CD4-positive, alpha-beta memory T cell (primary cell): ENCODE measurements around the gene CCM2. TPM values are rescaled to one million over a fixed set of nuclear protein-coding genes. Genes with fewer than 3 reads are reported as not detected.
"Not testable (repeated sequence)": the region's sequence is repeated elsewhere in the genome, so short reads cannot be mapped to it uniquely, and the experiment has no call there.

Experiments
- CTCF ChIA-PET: fragments of 350-600 bp; sonication (Branson Sonifier 250); formaldehyde crosslinking; loops from one replicate; lab custom pipeline; 2021; ENCODE audit warnings: inconsistent platforms; ENCODE audit not compliant: partially characterized antibody; lab: Charles Lee
- POLR2A ChIA-PET: fragments of 350-600 bp; sonication (Branson Sonifier 250); formaldehyde crosslinking; loops from one replicate; lab custom pipeline; 2021; ENCODE audit not compliant: partially characterized antibody; lab: Charles Lee
- DNase-seq, 5 donors: peaks; one replicate each; pipeline versions ENCODE4 v3.0.0 to v3.0.0-alpha.2; 2020 to 2022; ENCODE audit warnings: mixed read lengths in 1 of 5
- H3K27ac ChIP-seq: one replicate; pipeline ENCODE4 v1.7.0; 2013; ENCODE audit warnings: low read depth, low read length
- H3K27me3 ChIP-seq: 2 replicates; pipeline ENCODE4 v1.7.0; 2013; ENCODE audit warnings: mild to moderate bottlenecking, low read length, moderate library complexity; ENCODE audit not compliant: insufficient read depth
- H3K36me3 ChIP-seq: 2 replicates; pipeline ENCODE4 v1.7.0; 2013; ENCODE audit warnings: mild to moderate bottlenecking, low read length, moderate library complexity; ENCODE audit not compliant: insufficient read depth
- H3K4me1 ChIP-seq: 2 replicates; pipeline ENCODE4 v1.7.0; 2013; ENCODE audit warnings: mild to moderate bottlenecking, low read length, moderate library complexity; ENCODE audit not compliant: insufficient read depth
- H3K4me3 ChIP-seq, 2 donors: one replicate each; pipeline ENCODE4 v1.7.0; 2013; ENCODE audit warnings: low read length in 2 of 2, mild to moderate bottlenecking in 1 of 2
- H3K9me3 ChIP-seq, 2 donors: one replicate each; pipeline ENCODE4 v1.7.0; 2013; ENCODE audit warnings: low read length in 2 of 2, control low read depth in 1 of 2; ENCODE audit not compliant: control insufficient read depth in 1 of 2
- H3K27ac Mint-ChIP-seq, 7 donors: one replicate each; pipeline ENCODE4 v1.8.0; 2020 to 2021; ENCODE audit warnings: mixed read lengths in 7 of 7, mild to moderate bottlenecking in 6 of 7, inconsistent platforms in 3 of 7, moderate library complexity in 3 of 7
- H3K27me3 Mint-ChIP-seq, 2 donors: one replicate each; pipeline ENCODE4 v1.8.0; 2020 to 2021; ENCODE audit warnings: mixed read lengths in 2 of 2
- H3K36me3 Mint-ChIP-seq, 2 donors: one replicate each; pipeline ENCODE4 v1.8.0; 2020 to 2021; ENCODE audit warnings: mixed read lengths in 2 of 2, inconsistent platforms in 1 of 2, mild to moderate bottlenecking in 1 of 2
- H3K4me1 Mint-ChIP-seq, 4 donors: one replicate each; pipeline ENCODE4 v1.8.0; 2020 to 2021; ENCODE audit warnings: mixed read lengths in 4 of 4, mild to moderate bottlenecking in 1 of 4
- H3K4me3 Mint-ChIP-seq, 8 donors: one replicate each; pipeline ENCODE4 v1.8.0; 2020 to 2021; ENCODE audit warnings: mixed read lengths in 8 of 8, mild to moderate bottlenecking in 7 of 8, moderate library complexity in 6 of 8, inconsistent platforms in 3 of 8
- H3K9me3 Mint-ChIP-seq, 8 donors: one replicate each; pipeline ENCODE4 v1.8.0; 2020 to 2021; ENCODE audit warnings: mixed read lengths in 8 of 8, mild to moderate bottlenecking in 5 of 8, inconsistent platforms in 3 of 8, moderate library complexity in 1 of 8
- intact Hi-C: fragments of 100-400 bp; cut with micrococcal nuclease; formaldehyde crosslinking; loops from one replicate; pipeline ENCODE4 v1.15.1; 2023
- polyA plus RNA-seq, 2 donors: library from polyadenylated mRNA; unstranded; fragments of 300-500 nt; fragmentation: Illumina TruSeq; gene quantifications; one replicate each; pipeline ENCODE4 v1.2.3, GENCODE V29; 2021
- total RNA-seq, 2 experiments: library from RNA; stranded (reverse); gene quantifications; one replicate each; pipeline ENCODE4 v1.2.3, GENCODE V29; 2021

CCM2 gene
- total and polyA plus RNA-seq, 4 experiments from 2014 or later, result 82.1 to 200 (median 142) TPM

DNA sequence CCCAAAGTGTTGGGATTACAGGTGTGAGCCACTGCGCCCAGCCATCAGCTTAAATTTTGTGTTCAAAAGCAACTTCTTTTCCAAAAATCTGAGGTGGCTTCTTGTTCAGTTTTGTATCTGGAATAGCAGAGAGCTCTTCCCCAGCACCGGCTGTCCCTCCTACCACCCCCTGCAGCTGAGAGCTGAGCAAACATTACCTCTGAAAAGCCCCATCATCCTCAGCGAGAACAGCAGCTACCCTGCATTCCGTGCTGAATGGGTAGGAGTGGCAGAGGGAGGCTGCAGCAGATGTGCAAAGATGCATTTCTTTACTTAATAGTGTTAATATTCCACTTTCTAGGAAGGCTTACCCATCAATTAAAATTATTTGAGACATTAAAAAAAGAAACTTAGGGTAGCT lies 31.8 kb downstream of the CCM2 start:
- Mint-ChIP-seq H3K27me3 (no peaks in the 10 kb centered on the region), H3K36me3 (peaks cover 39 to 69% of the 10 kb centered on the region in 2 donors), H3K4me1 (peaks cover 46 to 85% (median 62%) of the 10 kb centered on the region in 4 donors), H3K27ac (peak overlapping the region in 6 of 7 donors; percentile 63 to 90 (median 85)), H3K9me3 (no peaks in the 10 kb centered on the region), H3K4me3 (peak overlapping the region; percentile 9 to 86 (median 70))
- no peak for DNase-seq
- H3K36me3 ChIP-seq, result peaks cover 3% of the 10 kb centered on the region
- POLR2A ChIA-PET, result interaction anchor here (0.6 to 19.7 kb wide), 7 partner anchors 10 to 58 kb away, joined by 3 to 551 read pairs (median 4); partner anchors contain the start of genes CCM2 and MYO1G
- no peaks in the 10 kb centered on the region for H3K27me3 ChIP-seq
- no peaks in the 10 kb centered on the region for H3K9me3 ChIP-seq
- CTCF ChIA-PET, result interaction anchor here (0.9 to 7.9 kb wide), 8 partner anchors 10 to 104 kb away, joined by 3 to 88 read pairs (median 4); no protein-coding TSS in a partner anchor
- intact Hi-C loops, result no loop called here
- peaks cover 89% of the 10 kb centered on the region for H3K4me1 ChIP-seq
- H3K4me3 ChIP-seq, result peak overlapping the region in 1 of 2 donors; percentile 6
- peak overlapping the region; percentile 22 for H3K27ac ChIP-seq

DNA sequence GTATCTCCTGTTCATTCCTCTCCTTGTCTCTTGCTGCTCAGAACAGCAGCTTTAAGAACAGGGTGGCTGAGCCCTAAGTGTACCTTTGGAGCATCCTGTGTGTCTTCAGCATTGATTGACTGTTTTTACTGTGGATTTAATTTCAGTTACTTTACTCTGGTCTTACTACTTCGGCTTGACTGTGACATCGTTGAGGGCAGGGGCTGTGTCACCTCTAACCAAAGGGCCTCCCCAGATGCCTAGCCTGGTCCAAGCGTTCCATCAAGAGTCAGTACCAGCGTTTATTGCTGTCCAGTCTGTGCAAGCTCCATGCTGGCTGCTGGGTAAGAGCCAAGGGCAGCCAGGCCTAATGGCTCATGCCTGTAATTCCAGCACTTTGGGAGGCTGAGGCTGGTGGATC lies 32.4 kb downstream of the CCM2 start:
- no peaks in the 10 kb centered on the region for H3K27me3 Mint-ChIP-seq
- POLR2A ChIA-PET, result interaction anchor here (1.1 to 19.7 kb wide), 5 partner anchors 10 to 54 kb away, joined by 3 to 551 read pairs (median 4); partner anchors contain the start of genes CCM2 and MYO1G
- peak overlapping the region; percentile 63 to 90 (median 83) for H3K27ac Mint-ChIP-seq
- Histone ChIP-seq H3K9me3 (no peaks in the 10 kb centered on the region), H3K4me1 (peaks cover 89% of the 10 kb centered on the region), H3K27ac (peak overlapping the region; percentile 22), H3K36me3 (peaks cover 3% of the 10 kb centered on the region), H3K4me3 (peak overlapping the region in 1 of 2 donors; percentile 6), H3K27me3 (no peaks in the 10 kb centered on the region)
- CTCF ChIA-PET, result interaction anchor here (0.7 to 7.9 kb wide), 7 partner anchors 14 to 68 kb away, joined by 3 to 88 read pairs (median 4); no protein-coding TSS in a partner anchor
- peaks cover 39 to 65% of the 10 kb centered on the region in 2 donors for H3K36me3 Mint-ChIP-seq
- DNase-seq, result no peak
- H3K9me3 Mint-ChIP-seq, result no peaks in the 10 kb centered on the region
- peaks cover 48 to 85% (median 62%) of the 10 kb centered on the region in 4 donors for H3K4me1 Mint-ChIP-seq
- peak overlapping the region; percentile 65 to 86 (median 70) for H3K4me3 Mint-ChIP-seq
- intact Hi-C loops, result no loop called here

DNA sequence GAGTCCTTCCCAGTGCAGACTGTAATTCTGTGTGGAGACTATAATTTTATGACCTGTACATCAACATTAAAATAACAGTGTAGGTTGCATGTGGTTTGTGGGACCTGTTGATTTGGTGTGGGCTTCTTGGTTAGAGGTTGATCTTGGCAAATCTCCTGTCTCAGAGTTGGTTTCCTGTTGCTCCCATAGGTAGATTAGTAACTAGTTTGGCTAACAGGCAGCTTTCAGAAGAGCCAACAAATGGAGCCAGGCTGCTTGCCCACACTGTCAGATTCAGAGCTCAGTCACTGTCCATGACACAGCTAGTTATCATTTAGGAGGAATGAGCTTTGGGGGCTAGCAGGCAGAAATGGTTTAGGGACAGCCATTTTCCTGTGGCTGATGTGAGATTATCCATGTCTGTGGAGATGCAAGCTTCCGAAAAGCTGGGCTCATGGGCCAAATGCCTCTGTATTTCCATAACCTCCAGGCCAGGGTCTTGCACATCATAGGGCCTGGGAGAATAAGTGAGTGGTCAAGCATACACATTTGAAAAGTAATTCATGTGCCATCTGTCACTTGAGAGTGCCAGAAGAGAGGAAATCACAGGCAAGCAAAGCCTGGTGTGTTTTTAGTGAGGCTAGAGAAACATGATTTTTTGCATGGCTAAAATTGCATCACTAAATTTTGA lies 33.4 kb downstream of the CCM2 start:
- ChIA-PET POLR2A (interaction anchor here (0.6 to 19.7 kb wide), 5 partner anchors 15 to 102 kb away, joined by 3 to 551 read pairs (median 3); partner anchors contain the start of genes CCM2 and MYO1G), CTCF (interaction anchor here (0.6 to 7.9 kb wide), 6 partner anchors 33 to 178 kb away, joined by 3 to 88 read pairs (median 3); no protein-coding TSS in a partner anchor)
- Mint-ChIP-seq H3K4me1 (peaks cover 55 to 86% (median 67%) of the 10 kb centered on the region in 4 donors), H3K36me3 (peaks cover 37 to 64% of the 10 kb centered on the region in 2 donors), H3K4me3 (peak overlapping the region; percentile 65 to 86 (median 70)), H3K9me3 (no peaks in the 10 kb centered on the region), H3K27me3 (no peaks in the 10 kb centered on the region), H3K27ac (peak overlapping the region; percentile 63 to 90 (median 86))
- intact Hi-C loops, result no loop called here
- H3K4me1 ChIP-seq, result peaks cover 95% of the 10 kb centered on the region
- peak; percentile 23 to 47 (median 29) for DNase-seq
- H3K36me3 ChIP-seq, result peaks cover 7% of the 10 kb centered on the region
- H3K27me3 ChIP-seq, result no peaks in the 10 kb centered on the region
- H3K9me3 ChIP-seq, result no peaks in the 10 kb centered on the region
- peak overlapping the region; percentile 22 for H3K27ac ChIP-seq
- peak overlapping the region in 1 of 2 donors; percentile 27 for H3K4me3 ChIP-seq

DNA sequence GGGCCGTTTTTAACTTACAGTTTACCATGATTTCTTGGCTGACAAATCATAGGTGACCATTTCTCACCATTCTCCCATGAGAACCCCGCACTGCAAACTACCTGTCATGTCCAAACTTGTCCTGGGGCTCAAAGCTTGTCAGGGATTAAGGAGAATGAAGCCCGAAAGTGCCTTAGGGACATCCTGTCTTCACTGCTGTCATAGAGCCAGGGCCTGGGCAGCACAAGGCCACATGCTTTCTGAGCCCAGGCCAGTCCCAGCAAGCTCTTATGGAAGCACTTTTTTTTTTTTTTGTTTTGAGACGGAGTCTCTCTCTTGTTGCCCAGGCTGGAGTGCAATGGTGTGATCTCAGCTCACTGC lies 33.9 kb downstream of the CCM2 start:
- ChIA-PET POLR2A (interaction anchor here (0.6 to 19.7 kb wide), 6 partner anchors 16 to 102 kb away, joined by 3 to 551 read pairs (median 3); partner anchors contain the start of genes CCM2 and MYO1G), CTCF (interaction anchor here (0.6 to 7.9 kb wide), 8 partner anchors 37 to 179 kb away, joined by 3 to 88 read pairs (median 4); no protein-coding TSS in a partner anchor)
- Mint-ChIP-seq H3K4me1 (peaks cover 56 to 86% (median 70%) of the 10 kb centered on the region in 4 donors), H3K36me3 (peaks cover 42 to 64% of the 10 kb centered on the region in 2 donors), H3K9me3 (no peaks in the 10 kb centered on the region), H3K27me3 (no peaks in the 10 kb centered on the region), H3K4me3 (peak overlapping the region; percentile 65 to 86 (median 70)), H3K27ac (peak overlapping the region in 6 of 7 donors; percentile 63 to 90 (median 86))
- Histone ChIP-seq H3K4me3 (peak overlapping the region in 1 of 2 donors; percentile 27), H3K9me3 (no peaks in the 10 kb centered on the region), H3K36me3 (peaks cover 12% of the 10 kb centered on the region), H3K27ac (peak overlapping the region; percentile 22), H3K4me1 (peaks cover 95% of the 10 kb centered on the region), H3K27me3 (no peaks in the 10 kb centered on the region)
- intact Hi-C loops, result no loop called here
- no peak for DNase-seq

DNA sequence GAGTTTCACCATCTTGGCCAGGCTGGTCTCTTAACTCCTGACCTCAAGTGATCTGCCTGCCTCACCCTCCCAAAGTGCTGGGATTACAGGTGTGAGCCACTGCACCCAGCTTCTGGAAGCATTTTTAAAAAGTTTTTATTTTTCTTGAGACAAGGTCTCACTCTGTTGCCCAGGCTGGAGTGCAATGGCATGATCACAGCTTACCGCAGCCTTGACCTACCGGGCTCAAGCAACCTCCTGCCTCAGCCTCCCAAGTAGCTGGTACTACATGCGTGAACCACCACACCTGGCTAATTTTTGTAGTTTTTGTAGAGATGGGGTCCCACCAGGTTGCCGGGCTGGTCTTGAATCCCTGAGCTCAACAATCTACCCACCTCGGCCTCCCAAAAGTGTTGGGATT lies 34.7 kb downstream of the CCM2 start:
- ChIA-PET CTCF (interaction anchor here (0.9 to 7.9 kb wide), 5 partner anchors 34 to 70 kb away, joined by 4 to 88 read pairs (median 5); no protein-coding TSS in a partner anchor), POLR2A (interaction anchor here (0.7 to 19.7 kb wide), 3 partner anchors 31 to 56 kb away, joined by 3 to 551 read pairs (median 379); partner anchors contain the start of genes CCM2 and MYO1G)
- peak overlapping the region in 6 of 7 donors; percentile 18 to 73 (median 58) for H3K27ac Mint-ChIP-seq
- H3K27ac ChIP-seq, intact Hi-C loops, H3K27me3 ChIP-seq, H3K9me3 Mint-ChIP-seq, H3K4me3 ChIP-seq, H3K9me3 ChIP-seq, H3K27me3 Mint-ChIP-seq, DNase-seq: not testable (repeated sequence)
- peaks cover 44 to 62% of the 10 kb centered on the region in 2 donors for H3K36me3 Mint-ChIP-seq
- H3K4me1 ChIP-seq, result peaks cover 87% of the 10 kb centered on the region
- H3K4me3 Mint-ChIP-seq, result peak overlapping the region in 5 of 8 donors; percentile 10 to 91 (median 25)
- peaks cover 53 to 85% (median 66%) of the 10 kb centered on the region in 4 donors for H3K4me1 Mint-ChIP-seq
- H3K36me3 ChIP-seq, result peaks cover 18% of the 10 kb centered on the region

DNA sequence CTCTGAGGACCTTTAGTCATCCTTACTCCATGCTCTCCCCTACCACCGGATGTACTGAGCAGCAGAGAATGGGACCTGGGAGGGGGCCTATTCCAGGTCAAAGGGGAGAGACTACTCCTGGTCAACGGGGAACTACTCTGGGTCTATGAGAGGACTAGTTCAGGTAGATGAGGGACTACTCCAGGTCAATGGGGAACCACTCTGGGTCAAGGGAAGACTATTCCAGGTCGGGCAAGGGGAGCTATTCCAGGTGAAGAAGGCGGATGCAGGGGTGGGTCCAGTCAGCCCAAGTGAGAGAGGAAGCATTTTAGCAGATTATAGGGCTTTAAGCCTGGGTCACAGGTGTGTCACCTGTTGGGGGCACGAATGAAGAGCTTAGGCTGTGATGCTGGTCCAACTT lies 35.4 kb downstream of the CCM2 start:
- H3K9me3 Mint-ChIP-seq, result no peaks in the 10 kb centered on the region
- Histone ChIP-seq H3K36me3 (peaks cover 21% of the 10 kb centered on the region), H3K27me3 (no peaks in the 10 kb centered on the region), H3K27ac (no peak overlapping the region), H3K4me3 (no peak overlapping the region), H3K9me3 (no peaks in the 10 kb centered on the region), H3K4me1 (peaks cover 80% of the 10 kb centered on the region)
- peaks cover 48 to 81% (median 60%) of the 10 kb centered on the region in 4 donors for H3K4me1 Mint-ChIP-seq
- no peaks in the 10 kb centered on the region for H3K27me3 Mint-ChIP-seq
- H3K4me3 Mint-ChIP-seq, result peak overlapping the region in 7 of 8 donors; percentile 74 to 91 (median 83)
- DNase-seq, result no peak
- ChIA-PET CTCF (interaction anchor here (0.9 to 7.9 kb wide), 4 partner anchors 34 to 71 kb away, joined by 3 to 88 read pairs (median 4); no protein-coding TSS in a partner anchor), POLR2A (interaction anchor here (1.0 to 19.7 kb wide), 5 partner anchors 8 to 57 kb away, joined by 3 to 551 read pairs (median 25); partner anchors contain the start of genes CCM2 and MYO1G)
- intact Hi-C loops, result no loop called here
- peak overlapping the region; percentile 24 to 80 (median 76) for H3K27ac Mint-ChIP-seq
- H3K36me3 Mint-ChIP-seq, result peaks cover 43 to 61% of the 10 kb centered on the region in 2 donors
